GM21526 (cell line): ENCODE results near the gene MYL11.

Source experiments
- ATAC-seq: cut with Tn5 transposase; IDR thresholded peaks from one replicate; pipeline ENCODE4 v1.9.1; 2021; ENCODE audit warnings: moderate library complexity; ENCODE audit not compliant: unreplicated experiment, low FRiP score

MYL11 gene

DNA sequence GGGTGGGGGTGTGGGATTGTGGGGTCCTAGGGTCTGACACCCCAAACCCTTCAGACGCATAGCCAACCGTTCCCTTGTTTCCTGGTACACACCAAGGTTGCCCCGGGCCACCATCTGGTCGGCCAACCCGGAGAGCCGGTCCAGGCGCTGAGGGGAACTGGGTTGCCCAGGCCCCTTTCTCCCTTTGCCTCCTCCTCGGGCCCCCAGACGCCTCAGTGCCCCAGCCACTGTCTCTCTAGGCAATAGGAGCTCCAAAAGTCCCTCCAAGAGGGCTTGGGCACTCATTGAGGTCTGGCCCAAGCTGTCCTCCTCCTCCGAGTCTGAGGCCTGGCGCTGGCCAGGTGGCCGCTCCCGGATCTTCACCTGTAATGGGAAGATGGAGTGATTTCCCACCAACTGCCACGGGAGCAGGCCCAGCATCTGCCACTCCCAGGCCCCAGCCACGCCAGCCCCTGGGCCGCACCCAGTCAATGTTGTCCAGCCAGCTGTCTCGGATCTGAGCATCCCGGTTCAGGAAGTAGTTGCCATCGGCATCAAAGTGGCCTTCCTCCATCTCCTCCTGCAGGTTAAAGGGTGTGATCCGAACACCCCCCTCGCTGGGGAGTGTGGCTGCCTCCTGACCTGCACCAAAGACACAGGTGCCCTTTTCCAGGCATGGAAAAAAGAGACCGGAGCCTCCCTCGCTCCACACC is 21.0 kb upstream of the MYL11 start:
- ATAC-seq, result no peak

- peak; percentile 2 for ATAC-seq
These were observed 20.0 kb upstream of the MYL11 start for GRCh38 chr16:30354423-30355143.

DNA sequence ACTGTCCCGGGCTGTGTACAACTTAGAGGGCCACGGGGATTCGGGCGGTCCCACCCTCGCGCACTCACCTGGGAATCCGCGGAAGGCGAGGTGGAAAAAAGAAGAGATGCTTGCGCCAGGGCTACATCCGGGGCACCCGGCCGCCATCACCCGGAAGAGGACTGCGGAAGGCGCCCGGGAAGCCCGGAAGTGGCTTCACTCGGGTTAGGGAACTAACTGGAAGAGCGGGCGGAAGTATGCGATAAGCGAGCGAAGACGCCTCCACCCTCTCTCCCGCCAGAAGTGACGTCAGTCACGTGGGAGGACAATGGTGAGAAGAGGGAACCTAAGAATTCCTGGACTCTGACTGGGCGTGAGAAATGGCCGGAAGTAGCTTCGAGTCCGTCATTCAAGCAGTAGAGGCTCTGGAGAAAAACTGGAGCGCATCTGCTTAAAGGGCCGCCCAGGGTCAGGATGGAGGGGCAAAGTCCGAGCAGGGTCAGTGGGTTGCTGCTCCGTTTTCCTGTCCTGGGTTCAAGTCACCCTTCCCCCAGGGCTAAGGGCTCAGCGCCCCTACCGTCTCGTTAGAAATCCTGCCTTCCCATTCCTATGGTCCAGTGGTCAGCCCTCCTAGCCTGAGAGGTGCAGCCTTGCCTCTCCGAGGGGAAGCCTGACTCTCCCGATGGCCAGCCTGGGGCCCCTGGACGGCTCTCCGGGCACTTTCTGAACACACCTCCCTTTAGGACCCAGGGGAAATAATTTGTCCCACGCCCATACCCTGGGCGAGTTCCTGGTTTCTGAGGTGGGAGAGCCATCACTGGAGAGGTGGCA is 19.3 kb upstream of the MYL11 start, which contains the start of gene CD2BP2:
TSS of gene CD2BP2 (minus strand) at position 165 of the 810 bp plus-strand sequence. CDS start 627 bp downstream, outside the sequence.
- ATAC-seq, result peak; percentile 45

- ATAC-seq, result no peak
These were observed 18.7 kb upstream of the MYL11 start for GRCh38 chr16:30355954-30356308.

- ATAC-seq, result no peak
These were observed 18.1 kb upstream of the MYL11 start for GRCh38 chr16:30356401-30357084.

DNA sequence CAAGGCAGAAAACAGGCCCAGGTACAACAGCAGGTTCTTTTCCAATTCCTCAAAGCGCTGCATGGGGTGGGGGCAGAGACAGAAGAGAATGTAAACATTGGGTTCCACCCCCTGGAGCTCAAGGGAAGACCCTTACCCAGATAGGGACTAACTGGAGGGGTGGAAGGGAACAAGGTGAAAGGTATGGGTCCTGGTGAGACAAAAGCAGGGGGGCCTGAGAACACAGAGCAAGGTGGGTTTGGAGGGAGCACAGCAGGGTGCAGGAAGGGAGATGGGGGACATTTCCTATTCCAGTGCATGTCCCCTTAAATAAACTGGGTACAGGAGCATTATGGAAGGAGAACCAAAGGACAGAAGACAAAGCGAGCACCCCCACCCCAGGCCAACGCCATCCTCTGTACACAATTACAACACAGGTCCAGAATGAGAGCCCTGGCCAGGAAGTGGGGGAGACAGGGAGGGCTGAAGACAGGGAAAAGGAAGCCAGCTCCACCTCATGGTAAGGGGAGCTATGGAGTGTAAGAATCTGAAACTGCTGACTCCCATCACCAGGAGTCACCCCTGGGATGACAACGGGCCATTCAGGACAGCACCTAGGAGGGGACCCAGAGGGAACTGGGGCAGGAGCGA is 17.4 kb upstream of the MYL11 start:
- no peak for ATAC-seq

DNA sequence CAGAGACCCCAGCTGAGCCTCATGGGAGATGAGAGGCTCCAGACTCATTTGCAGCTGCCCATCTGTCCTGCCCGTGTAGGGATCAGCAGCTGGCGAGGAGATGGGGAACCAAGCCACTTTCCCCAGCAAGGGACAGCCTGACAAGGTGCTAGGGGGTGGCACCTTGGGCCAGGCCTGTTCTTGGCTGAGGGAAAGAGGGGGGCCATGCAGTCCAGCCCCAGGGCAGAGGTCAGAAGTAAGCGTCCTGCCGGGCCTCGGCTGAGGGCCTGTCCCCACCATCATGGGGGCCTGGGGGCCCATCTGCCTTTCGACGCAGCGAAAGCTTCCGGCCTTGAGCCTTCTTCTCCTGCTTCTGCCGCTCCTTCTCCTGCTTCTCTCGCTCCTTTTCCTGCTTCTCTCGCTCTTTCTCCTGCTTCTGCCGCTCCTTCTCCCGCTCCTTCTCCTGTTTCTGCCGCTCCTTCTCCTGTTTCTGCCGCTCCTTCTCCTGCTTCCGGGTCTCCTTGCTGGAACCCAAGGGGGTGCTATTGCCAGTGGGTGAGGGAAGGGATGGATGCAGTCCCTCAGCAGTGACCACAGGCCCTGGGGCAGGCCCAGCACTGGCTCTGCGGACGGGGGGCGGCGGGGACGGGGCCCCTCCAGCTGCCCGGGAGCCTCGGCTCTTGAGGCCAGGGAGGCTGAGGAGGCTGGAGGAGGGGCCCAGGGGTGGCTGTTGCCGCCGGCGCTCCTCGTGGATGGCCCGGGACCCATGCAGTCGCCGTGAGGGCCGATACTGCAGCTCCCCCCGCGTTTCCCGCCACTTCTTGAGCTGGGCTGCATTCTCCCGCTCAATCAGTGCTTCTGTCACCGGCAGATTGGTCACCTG is 16.7 kb upstream of the MYL11 start:
- no peak for ATAC-seq

- ATAC-seq, result no peak
These were observed 16.0 kb upstream of the MYL11 start for GRCh38 chr16:30358577-30358936.

DNA sequence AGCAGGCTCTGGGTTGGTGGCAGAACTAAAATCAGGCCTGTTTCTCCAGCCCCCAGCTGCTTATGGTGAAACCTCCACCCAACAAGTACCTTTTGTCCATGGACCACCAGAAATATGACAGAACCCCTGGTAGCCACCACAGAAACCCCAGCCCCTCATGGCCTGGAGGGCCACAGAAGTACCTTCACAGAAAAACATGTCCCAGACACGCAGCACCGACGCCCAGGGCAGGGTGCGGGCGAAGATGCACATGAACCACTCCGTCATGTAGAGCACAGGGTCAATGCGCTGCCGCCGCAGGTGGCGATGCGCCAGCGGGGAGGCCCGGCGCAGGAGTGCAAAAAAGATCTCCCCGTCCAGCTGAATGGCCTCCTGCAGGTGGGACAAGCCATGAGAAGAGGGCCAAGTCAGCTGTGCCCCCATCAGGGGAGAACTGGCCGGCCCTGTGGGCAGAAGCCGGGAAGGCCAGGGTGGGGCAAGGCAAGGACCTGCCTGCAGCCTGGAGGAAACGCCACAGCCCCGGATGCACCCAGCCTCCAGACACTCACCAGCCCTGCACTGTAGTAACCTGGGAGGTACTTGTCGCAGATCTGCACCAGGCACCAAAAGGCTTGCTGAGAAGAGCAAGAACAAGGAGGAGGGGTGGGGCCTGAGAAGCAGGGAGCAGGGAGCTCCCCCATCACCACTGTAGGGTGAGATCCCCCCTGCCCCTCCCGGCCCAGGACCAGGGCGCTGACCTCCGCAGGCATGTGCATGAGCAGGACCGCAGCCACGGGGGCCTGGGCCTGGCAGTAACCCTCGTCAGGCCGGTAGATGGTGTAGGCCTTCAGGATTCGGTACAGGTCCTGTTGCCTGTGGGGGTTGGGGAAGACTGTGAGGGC is 15.4 kb upstream of the MYL11 start:
- ATAC-seq, result no peak

DNA sequence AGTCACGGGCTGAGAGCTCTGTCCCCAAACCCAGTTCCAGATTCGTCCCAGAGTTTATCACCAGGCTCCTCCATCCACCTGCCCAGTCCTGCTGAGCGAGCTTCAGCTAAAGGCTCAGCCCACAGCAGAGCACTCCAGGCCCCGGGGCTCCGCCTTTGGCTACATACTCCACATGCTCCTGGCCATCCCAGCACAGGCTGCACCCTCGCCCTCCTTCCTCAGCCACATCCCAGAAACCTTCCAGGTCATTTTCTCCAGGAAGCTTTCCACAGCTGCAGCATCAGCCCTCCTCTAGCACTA is 14.8 kb upstream of the MYL11 start:
- ATAC-seq, result no peak

GRCh38 chr16:30361180-30361579 is 13.4 kb upstream of the MYL11 start:
- ATAC-seq, result no peak

DNA sequence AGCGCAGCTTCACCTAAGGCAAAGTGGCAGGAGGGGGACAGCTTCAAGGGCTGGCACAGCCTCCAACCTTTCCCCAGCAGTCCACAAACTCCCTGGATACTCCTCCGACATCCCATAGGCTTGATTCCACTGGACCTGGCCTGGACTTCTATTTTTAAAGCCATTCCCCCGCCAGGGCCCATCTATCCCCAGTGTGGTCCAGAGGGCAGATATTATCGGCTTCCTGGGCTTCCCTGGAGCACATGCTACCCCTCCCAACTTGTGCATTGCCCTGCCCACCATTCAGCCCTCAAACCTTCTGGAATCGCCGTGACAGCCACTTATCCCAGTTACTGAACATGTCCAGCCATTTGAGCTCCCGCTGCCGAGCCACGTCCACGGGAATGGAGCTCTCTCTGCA is 9.4 kb upstream of the MYL11 start:
- no peak for ATAC-seq

- ATAC-seq, result no peak
These were observed 8.1 kb upstream of the MYL11 start for GRCh38 chr16:30366511-30366910.

DNA sequence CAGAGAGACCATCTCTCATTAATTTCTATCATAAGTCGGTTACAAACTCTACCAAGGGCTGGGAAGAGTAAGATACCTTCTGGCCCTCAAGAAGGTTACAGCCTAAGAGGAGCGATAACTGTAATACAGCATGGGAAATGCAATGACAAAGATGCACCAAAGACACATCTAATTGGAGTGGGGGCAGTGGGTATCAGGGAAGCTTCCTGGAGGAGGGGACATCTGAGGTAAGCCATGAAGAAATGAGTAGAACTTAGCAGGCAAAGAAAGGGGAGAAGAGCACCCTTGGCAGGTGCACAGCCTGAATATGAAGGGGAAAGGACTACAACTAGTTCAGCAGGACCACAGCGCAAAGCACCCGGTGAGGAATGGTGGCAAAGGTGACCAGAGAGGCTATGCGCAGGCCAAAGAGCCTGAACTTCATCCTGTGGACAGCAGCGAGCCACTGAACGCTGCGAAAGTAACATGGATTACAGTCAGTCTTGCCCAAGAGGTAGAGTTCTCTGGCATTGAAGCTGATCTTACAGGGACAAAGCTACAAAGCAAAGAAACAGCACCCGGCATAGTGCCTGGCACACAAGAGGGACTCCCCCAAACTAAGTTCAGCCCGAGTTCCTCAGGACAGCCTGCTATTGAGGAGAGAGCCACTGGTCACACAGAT is 7.1 kb upstream of the MYL11 start:
- no peak for ATAC-seq

GRCh38 chr16:30368122-30368791 is 6.3 kb upstream of the MYL11 start:
- no peak for ATAC-seq

- ATAC-seq, result no peak
These were observed 5.9 kb upstream of the MYL11 start for GRCh38 chr16:30368792-30369090.

DNA sequence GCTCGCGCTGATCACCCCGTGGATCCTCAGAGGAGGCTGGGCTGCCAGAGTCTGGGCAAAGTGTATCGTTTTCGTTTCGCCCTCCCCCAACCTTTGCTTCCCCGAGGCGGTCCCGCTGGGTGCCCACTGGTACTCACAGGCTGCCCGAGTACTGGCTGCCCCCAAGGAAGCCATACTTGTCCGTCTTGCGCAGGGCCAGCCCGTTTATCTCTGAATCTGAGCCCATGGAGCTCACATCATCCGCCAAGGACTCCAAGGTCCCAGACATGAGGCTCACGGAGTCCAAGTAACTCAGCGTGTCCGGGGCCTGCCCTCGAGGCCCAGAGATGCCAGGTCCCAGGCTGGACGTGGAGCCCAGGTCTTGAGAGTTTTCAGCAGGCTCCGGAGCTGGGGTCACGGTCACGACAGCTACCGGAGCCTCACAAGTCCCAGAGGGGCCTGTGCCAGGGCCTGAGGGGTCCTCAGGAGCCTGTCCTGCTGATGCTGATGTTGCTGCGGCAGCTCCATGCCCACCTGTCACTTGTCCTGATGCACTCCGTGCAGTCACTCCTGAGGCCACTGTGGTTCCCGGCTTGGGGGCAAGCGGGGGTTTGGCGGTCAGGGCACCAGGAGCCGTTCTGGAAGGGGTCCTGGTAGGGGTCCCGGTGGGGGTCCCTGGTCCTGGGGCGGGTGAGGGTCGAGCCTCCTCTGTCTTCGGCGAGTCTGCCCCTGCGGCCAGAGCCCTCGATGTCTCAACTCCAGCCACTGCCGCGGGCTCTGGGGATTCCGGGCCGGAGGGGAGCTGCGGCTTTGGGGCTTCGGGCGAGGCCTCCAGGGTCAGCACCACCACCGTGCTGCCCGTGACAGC is 5.3 kb upstream of the MYL11 start:
- ATAC-seq, result no peak
